KG1 (cell line): ENCODE measurements around the gene RARS2.
"Not testable (repeated sequence)": the region's sequence is repeated elsewhere in the genome, so short reads cannot be mapped to it uniquely, and the experiment has no call there.

ENCODE experiments used
- DNase-seq: peaks from one replicate; lab custom pipeline; 2025; lab: John Stamatoyannopoulos, UW

Gene RARS2

GRCh38 chr6:87501809-87502572 lies 87.8 kb downstream of the RARS2 start:
- no peak for DNase-seq

GRCh38 chr6:87498048-87498447 lies 91.7 kb downstream of the RARS2 start:
- DNase-seq: no peak

GRCh38 chr6:87494761-87495422 lies 94.9 kb downstream of the RARS2 start:
- no peak for DNase-seq

GRCh38 chr6:87489326-87489725 lies 100.5 kb downstream of the RARS2 start:
- not testable (repeated sequence) for DNase-seq

GRCh38 chr6:87487555-87487954 lies 102.2 kb downstream of the RARS2 start:
- DNase-seq: no peak

- no peak for DNase-seq
These were observed 105.3 kb downstream of the RARS2 start for GRCh38 chr6:87484491-87484890.

- no peak for DNase-seq
These were observed 105.9 kb downstream of the RARS2 start for GRCh38 chr6:87483929-87484328.

- DNase-seq: no peak
These were observed 107.4 kb downstream of the RARS2 start for GRCh38 chr6:87482366-87482765.

GRCh38 chr6:87481931-87482330 lies 107.9 kb downstream of the RARS2 start:
- no peak for DNase-seq

- DNase-seq: peak; percentile 40
These were observed 116.3 kb downstream of the RARS2 start for GRCh38 chr6:87473419-87473903.

- DNase-seq: peak; percentile 77
These were observed 117.0 kb downstream of the RARS2 start, which contains the start of gene SLC35A1 for GRCh38 chr6:87472525-87473418. TSS of gene SLC35A1 (plus strand) at chr6:87472974. CDS start at chr6:87473004, 30 bp downstream.

GRCh38 chr6:87465051-87465450 lies 124.7 kb downstream of the RARS2 start:
- DNase-seq: no peak
